GM06990 (cell line): ENCODE data around the gene ASPSCR1.

ENCODE experiments used
- DNase-seq: peaks from one replicate; pipeline ENCODE4 v3.0.0-alpha.2; 2011; ENCODE audit not compliant: insufficient read length; ENCODE audit errors: extremely low read depth
- H3K27me3 ChIP-seq: replicated peaks from 2 replicates; pipeline ENCODE4 v1.6.0; 2011; ENCODE audit warnings: low read length; ENCODE audit not compliant: control insufficient read depth, insufficient read depth
- H3K36me3 ChIP-seq: 2 replicates; pipeline ENCODE4 v1.5.1; 2011; ENCODE audit warnings: low read length; ENCODE audit not compliant: control insufficient read depth, insufficient read depth
- H3K4me3 ChIP-seq: replicated peaks from 2 replicates; pipeline ENCODE4 v1.5.1; 2011; ENCODE audit warnings: low read depth, mild to moderate bottlenecking, control low read depth, low read length
- CTCF ChIP-seq: IDR thresholded peaks from 2 replicates; pipeline ENCODE4 v1.5.1; 2011; ENCODE audit warnings: low read length, control low read depth, mild to moderate bottlenecking, inconsistent platforms; ENCODE audit not compliant: insufficient read depth, poor library complexity, severe bottlenecking

Gene ASPSCR1

GRCh38 chr17:81954131-81955057, 23.0 kb upstream of the ASPSCR1 start:
- TF ChIP-seq CTCF: no peak
- Histone ChIP-seq H3K27me3 (no peaks in the 10 kb centered on the region; the same call in none of the 2 replicates), H3K4me3 (no peak overlapping the region), H3K36me3 (no peaks in the 10 kb centered on the region)
- no peak for DNase-seq

- no peak for TF ChIP-seq CTCF
- Histone ChIP-seq H3K4me3 (no peak overlapping the region), H3K27me3 (no peaks in the 10 kb centered on the region; the same call in none of the 2 replicates), H3K36me3 (no peaks in the 10 kb centered on the region)
- DNase-seq: no peak
Observed at GRCh38 chr17:81955058-81955681, 22.3 kb upstream of the ASPSCR1 start.

- no peak for TF ChIP-seq CTCF
- Histone ChIP-seq H3K27me3 (no peaks in the 10 kb centered on the region; the same call in none of the 2 replicates), H3K4me3 (no peak overlapping the region), H3K36me3 (no peaks in the 10 kb centered on the region)
- DNase-seq: no peak
Observed at GRCh38 chr17:81955756-81956544, 21.5 kb upstream of the ASPSCR1 start.

- Histone ChIP-seq H3K4me3 (no peak overlapping the region), H3K27me3 (no peaks in the 10 kb centered on the region; the same call in none of the 2 replicates), H3K36me3 (no peaks in the 10 kb centered on the region)
- no peak for DNase-seq
- TF ChIP-seq CTCF: no peak
Observed at GRCh38 chr17:81956607-81957589, 20.5 kb upstream of the ASPSCR1 start.
